ENCODE results near the gene FERMT1.
A peak's percentile ranks its signal among the peaks of the same experiment; 100 is the strongest.

DNA sequence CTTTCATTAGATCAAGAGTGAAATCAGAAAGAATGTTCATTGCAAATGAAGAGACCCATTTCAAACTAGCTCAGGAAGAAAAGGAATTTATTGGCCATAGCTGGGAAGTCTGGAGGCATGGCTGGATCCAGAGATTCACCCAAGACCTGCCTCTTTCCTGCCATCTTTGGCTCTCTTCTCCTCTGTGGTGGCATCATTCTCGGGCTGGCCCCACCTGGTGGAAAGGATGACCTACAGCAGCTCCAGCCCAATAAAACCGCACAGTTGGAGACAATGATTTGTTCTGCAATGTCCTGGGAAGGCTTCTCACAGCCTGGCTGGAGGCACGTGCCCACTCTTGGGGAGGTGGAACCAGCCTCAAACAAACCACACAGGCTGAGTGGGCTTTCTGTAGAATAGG, 18.1 kb upstream of the FERMT1 start:
- TF ChIP-seq, protein P1, sequence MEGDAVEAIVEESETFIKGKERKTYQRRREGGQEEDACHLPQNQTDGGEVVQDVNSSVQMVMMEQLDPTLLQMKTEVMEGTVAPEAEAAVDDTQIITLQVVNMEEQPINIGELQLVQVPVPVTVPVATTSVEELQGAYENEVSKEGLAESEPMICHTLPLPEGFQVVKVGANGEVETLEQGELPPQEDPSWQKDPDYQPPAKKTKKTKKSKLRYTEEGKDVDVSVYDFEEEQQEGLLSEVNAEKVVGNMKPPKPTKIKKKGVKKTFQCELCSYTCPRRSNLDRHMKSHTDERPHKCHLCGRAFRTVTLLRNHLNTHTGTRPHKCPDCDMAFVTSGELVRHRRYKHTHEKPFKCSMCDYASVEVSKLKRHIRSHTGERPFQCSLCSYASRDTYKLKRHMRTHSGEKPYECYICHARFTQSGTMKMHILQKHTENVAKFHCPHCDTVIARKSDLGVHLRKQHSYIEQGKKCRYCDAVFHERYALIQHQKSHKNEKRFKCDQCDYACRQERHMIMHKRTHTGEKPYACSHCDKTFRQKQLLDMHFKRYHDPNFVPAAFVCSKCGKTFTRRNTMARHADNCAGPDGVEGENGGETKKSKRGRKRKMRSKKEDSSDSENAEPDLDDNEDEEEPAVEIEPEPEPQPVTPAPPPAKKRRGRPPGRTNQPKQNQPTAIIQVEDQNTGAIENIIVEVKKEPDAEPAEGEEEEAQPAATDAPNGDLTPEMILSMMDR (IDR thresholded peaks at IDR 0.05) = peak in 1 of 12 donors; percentile 8
- no peak for TF ChIP-seq POLR2A (IDR thresholded peaks at IDR 0.05)
